HG03175 (cell line): ENCODE data around the gene KLHL8.

Source experiments
- ATAC-seq: cut with Tn5 transposase; IDR thresholded peaks from one replicate; pipeline ENCODE4 v1.9.1; 2021; ENCODE audit warnings: mild to moderate bottlenecking, moderate library complexity; ENCODE audit not compliant: unreplicated experiment

The KLHL8 gene

DNA sequence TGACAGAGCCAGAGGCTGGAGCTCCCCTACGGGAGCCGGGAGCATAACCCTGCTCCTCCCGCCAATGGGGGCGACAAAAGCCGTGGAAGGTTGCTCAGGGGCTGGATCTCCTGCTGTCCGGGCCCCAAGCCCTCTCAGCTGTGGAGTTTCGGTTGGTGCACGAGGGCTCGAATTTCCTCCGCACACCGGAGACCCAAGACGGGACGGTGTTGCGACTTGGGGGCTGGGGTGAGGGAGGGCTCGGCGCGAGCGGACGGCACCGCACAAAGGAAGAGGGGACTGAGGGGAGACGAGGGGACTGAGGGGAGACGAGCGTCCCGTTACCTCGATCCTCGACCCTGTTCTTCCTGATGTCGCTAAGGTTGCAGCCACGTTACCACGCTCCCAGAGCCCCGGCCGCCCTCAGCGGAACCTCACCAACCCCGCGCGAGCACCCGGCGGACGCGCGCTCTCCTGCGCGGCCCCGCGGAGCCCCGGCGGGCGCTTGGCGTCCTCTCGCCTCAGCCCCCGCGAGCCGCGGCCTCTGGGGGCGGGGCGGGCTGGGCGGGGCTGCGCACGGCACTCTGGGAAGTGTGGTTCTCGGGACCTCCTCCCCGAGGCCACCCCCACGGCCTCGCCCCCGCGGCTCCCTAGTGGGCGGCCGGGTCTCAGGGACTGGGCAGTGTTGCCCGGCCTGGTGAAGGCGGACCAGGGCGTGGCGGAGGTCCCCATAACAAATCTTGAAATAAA, at the start of gene KLHL8:
KLHL8 (minus strand) TSS at position 525 of the 729 bp plus-strand sequence. CDS start 25,079 bp downstream, outside the sequence.
- ATAC-seq: peak; percentile 88

GRCh38 chr4:87270144-87270543, 49.7 kb upstream of the KLHL8 start:
- ATAC-seq: no peak

DNA sequence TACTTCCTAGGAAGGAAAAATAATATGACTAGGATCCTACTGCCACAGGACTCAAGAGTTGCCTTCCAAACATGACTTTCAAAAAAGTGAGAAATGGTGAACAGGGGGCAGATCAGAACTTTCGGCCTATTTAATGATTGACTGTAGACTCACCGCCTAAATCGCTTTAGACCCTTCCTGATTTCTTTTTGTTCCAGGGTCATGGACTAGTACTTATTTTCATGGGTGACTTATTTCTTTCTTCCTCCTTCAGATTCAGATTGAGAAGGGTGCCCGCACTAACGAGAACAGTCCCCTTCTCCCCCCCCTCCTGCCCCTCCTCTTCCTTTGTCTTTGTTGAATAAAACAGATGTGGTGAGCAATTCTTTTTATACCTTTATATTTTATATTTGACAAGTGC, 48.0 kb upstream of the KLHL8 start:
- no peak for ATAC-seq

DNA sequence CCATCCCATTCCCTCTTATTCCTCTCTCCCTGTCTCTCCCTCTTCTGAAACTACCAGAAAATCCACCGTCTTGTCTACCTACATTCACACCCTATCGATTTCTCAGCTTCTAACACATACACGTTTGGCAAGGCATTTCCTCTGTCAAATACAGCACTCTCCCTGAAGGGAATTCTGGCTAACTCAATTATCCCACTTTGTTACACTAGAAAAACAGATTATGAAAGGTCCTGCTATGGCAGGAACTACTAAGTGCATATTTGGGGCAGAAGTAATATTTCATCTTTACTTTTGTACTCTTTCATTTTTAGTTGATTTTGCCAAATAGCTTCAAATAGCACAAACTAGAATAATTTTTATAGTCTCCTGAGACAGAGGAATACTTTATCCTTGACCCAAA, 46.6 kb upstream of the KLHL8 start:
- ATAC-seq: no peak

- ATAC-seq: no peak
Measured at GRCh38 chr4:87262886-87263285, 42.5 kb upstream of the KLHL8 start.

- ATAC-seq: no peak
Measured at GRCh38 chr4:87260477-87260876, 40.1 kb upstream of the KLHL8 start.

DNA sequence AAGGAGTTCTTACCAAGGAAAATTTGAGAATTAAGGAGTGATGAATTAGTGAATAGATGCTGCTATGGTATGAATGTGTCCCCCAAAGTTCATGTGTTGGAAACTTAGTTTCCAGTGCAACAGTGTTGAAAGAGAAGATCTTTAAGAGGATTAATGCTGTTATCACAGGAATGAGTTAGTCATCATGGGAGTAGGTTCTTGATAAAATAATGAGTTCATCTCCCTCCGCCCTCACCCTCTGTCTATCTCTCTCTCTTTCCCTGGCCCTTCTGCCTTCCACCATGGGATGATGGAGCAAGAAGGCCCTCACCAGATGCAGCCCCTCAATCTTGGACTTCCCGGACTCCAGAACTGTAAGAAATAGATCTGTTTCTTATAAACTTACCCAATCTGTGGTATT, 38.3 kb upstream of the KLHL8 start:
- ATAC-seq: no peak

DNA sequence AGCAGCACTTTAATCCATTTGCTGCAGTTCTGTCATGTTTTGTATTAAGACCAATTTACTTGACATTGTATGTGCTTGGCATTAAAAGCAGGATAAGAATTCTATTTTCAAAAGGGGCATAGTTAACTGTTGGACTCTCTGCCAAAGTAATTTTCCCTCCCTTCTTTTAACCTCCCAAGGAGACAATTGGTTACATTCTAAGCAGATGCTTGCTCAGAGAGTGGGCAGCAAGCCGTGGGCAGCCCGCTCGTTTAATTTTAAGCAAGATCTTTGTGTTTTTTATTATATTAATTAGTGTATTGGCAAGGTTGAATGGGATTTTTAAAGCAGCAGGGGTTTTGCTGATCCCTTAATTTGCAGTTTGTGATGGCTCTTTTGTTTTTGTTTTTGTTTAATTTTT, 37.1 kb upstream of the KLHL8 start:
- ATAC-seq: no peak

DNA sequence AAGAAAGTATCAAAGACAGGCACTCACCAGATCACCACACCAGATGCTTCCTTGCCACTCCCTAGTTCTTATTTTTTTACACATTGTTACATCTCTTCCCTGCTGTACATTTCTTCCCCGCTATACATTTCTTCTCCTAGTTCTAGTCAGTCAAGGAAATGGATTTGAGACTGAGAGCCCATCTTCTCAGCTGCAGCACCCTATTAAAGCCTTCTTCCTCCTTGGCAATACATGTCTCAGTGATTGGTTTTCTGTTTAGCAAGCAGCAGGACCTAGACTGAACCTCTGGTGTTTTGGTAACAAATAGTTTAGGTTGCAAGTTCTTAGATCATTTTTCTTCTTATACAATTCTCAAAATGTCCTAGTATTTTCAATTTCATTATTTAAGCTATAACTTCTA, 35.3 kb upstream of the KLHL8 start:
- no peak for ATAC-seq

DNA sequence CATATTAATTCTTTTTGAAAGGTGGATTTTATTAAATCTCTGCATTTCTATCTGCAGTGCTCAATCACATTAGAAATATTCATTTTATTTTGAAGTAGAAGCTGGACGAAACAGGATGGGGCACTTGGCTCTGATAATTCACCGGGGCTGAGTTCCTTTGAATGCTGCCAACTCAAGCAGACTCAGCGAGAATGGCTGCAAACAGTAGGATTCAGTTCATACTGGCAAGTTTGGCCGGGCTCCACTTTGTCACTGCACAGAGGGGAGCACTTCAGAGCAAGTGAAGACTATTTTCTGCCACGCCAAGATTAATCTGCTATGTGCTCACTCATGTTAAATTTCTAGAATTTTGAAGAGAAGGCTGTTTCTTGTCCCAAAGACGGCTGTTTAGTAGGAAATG, 30.7 kb upstream of the KLHL8 start:
- no peak for ATAC-seq

DNA sequence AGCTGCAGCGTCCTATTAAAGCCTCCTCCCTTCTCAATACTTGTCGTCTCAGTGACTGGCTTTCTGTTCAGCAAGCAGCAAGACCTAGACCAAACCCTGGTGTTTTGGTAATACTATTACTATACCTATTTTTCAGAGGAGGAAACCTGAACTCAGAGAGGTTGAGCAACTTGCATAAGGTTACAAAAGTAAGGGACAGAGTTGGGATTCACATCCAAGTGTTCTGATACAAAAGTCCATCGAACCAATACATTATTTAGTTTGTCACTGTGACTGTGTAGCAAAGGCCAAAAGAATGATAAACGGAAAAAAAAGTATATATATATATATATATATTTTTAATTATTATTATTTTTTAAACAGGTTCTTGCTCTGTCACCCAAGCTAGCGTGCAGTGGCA, 29.9 kb upstream of the KLHL8 start:
- no peak for ATAC-seq

- ATAC-seq: no peak
Measured at GRCh38 chr4:87249332-87250019, 29.1 kb upstream of the KLHL8 start.

DNA sequence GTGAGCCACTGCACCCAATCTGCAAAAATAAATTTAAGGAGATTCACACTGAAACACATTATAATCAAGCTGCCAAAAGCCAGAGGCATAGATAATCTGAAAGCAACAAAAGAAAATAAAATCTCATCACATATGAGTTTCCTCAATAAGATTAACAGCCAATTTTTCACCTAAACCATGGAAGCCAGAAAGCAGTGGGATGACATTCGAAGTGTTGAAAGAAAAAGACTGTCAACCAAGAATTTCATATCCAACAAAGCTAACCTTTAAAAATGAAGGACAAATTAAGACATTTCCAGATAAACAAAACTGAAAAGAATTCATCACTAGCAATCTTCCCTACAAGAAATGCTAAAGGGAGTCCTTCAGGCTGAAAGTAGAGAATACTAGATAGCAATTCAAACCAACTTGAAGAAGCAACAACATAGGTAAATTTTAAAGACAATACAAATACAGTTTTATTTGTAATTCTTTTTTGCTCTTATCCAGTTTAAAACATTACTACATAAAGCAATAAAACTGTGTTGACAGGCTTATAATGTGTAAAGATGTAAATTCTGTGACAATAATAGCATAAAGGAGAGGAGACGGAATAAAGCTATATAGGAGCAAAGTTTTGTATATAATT, 23.1 kb upstream of the KLHL8 start:
- ATAC-seq: no peak

DNA sequence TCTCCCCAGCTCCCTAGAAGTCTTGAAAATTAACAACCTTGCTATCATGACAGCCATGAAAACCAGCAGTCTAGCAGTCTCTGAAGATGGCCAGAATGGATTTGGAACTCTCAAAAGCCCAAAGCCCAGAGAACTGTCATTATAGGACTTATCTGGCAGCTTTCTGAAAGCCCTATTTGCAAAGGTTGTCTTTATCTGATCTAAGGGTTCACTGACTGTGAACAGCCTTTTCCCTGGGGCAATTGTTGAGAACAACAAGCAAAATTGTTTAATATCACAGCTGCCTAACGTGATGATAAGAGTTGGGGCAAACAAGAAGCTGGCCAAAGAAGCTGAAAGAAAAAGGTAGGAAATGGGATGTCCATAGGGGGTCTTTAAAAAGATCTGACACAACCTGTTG, 20.9 kb upstream of the KLHL8 start:
- ATAC-seq: no peak

DNA sequence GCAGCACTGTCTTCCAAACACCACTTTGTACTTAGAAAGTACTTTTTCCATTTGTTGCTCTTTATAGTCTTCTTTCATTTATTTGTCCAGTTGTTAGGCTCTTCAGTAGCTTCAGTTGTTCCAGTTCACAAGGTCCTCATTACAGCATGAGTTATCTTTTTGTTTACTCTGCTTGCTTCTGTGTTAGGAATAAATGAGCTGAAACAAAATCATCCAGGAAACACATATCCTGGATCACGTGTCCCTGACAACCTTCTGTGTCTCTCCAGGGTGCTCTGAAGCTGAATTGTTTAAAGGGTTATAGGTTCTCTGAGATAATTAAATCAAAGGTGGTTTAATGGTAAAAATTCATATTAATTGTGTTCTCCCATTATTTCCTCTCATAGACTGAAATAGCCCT, 19.9 kb upstream of the KLHL8 start:
- ATAC-seq: no peak

DNA sequence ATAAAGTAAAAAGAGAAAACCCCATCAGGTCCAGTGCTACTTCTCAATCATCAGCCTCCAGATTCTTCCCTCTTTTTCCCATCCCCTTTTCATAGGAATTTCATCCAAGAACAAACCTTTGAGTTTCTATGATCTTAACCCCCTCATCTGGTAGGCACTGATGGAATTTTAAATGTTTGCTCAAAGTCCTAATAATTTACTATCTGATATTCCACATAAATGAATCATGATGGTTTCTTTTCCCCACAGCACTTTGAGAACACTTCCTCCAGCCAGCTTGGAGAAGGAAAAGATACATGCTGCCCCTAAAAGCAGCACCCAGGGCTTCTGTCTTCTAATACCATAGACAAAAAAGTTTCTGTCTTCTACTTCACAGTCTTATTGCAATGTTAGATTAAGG, 19.4 kb upstream of the KLHL8 start:
- ATAC-seq: no peak

GRCh38 chr4:87239194-87239593, 18.8 kb upstream of the KLHL8 start:
- ATAC-seq: no peak

- no peak for ATAC-seq
Measured at GRCh38 chr4:87236861-87237260, 16.4 kb upstream of the KLHL8 start.

GRCh38 chr4:87235020-87235671, 14.7 kb upstream of the KLHL8 start:
- no peak for ATAC-seq

DNA sequence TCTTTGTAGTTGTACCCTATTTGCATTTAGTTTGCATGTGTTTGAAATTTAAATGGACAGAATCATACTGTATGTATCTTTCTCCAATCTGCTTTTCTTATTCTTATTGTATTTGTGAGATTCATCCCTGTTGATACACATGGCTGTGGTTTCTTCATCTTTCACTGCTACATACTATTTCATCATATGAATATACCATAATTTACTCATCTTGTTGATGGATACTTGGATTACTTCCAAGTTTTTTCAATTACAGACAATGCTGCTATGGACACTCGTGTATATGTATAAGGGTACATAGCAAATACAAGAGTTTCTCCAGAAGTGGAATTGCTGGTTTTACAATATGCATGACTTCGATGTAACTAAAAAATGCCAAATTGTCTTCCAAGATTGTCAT, 11.8 kb upstream of the KLHL8 start:
- no peak for ATAC-seq

- no peak for ATAC-seq
Measured at GRCh38 chr4:87230806-87231205, 10.4 kb upstream of the KLHL8 start.

DNA sequence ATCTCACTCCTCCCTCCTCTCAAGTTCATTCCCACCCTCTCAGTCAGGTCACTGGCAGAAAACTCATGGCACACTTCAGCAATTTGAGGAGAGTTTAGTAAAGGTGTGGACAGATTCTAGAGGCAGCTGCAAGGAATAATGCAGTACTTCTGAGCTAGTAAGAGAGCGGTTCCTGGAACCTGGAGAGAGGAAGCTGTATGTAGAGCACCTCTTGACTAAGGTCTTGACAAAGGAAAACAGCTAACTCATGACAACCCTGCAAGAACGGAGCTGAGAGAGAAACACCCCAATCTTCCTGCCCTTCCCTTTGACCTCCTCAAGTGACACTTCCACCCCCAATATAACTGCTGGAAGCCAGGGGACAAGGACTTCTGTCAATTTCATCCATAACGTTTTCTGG, 9.6 kb upstream of the KLHL8 start:
- no peak for ATAC-seq
